Measurements from ENCODE around the gene ADI1. TPM values are rescaled to one million over a fixed set of nuclear protein-coding genes. Genes with fewer than 3 reads are reported as not detected.

ADI1 gene
- polyA plus RNA-seq, 1 donor, result 57.2 TPM

- H3K9me3 ChIP-seq (ENCODE audit: control insufficient read depth, low read depth, low read length), result no peaks in the 10 kb centered on the region
- no peak overlapping the region for H3K27ac ChIP-seq (ENCODE audit: low read length)
- peaks cover 83% of the 10 kb centered on the region for H3K36me3 ChIP-seq (ENCODE audit: control insufficient read depth, insufficient read depth, low read length)
- H3K27me3 ChIP-seq (ENCODE audit: control insufficient read depth, insufficient read depth, low read length), result no peaks in the 10 kb centered on the region
- 80% methylated on average over 1 of the region's 17 CpGs for WGBS (ENCODE audit: insufficient coverage, low lambda C conversion rate)
- H3K4me3 ChIP-seq (ENCODE audit: low read length), result no peak overlapping the region
- no peaks in the 10 kb centered on the region for H3K4me1 ChIP-seq (ENCODE audit: control insufficient read depth, insufficient read depth, low read length)
- no peak for DNase-seq
Observed at GRCh38 chr2:3470856-3471737, 48.2 kb downstream of the ADI1 start.

- Histone ChIP-seq H3K36me3 (ENCODE audit: control insufficient read depth, insufficient read depth, low read length) (peaks cover 84% of the 10 kb centered on the region), H3K4me1 (ENCODE audit: control insufficient read depth, insufficient read depth, low read length) (no peaks in the 10 kb centered on the region), H3K27me3 (ENCODE audit: control insufficient read depth, insufficient read depth, low read length) (no peaks in the 10 kb centered on the region), H3K27ac (ENCODE audit: low read length) (no peak overlapping the region), H3K4me3 (ENCODE audit: low read length) (no peak overlapping the region), H3K9me3 (ENCODE audit: control insufficient read depth, low read depth, low read length) (no peaks in the 10 kb centered on the region)
- no CpG with 5 or more reads among the region's 17 CpGs for WGBS (ENCODE audit: insufficient coverage, low lambda C conversion rate)
- DNase-seq, result no peak
Observed at GRCh38 chr2:3470166-3470651, 49.1 kb downstream of the ADI1 start.

DNA sequence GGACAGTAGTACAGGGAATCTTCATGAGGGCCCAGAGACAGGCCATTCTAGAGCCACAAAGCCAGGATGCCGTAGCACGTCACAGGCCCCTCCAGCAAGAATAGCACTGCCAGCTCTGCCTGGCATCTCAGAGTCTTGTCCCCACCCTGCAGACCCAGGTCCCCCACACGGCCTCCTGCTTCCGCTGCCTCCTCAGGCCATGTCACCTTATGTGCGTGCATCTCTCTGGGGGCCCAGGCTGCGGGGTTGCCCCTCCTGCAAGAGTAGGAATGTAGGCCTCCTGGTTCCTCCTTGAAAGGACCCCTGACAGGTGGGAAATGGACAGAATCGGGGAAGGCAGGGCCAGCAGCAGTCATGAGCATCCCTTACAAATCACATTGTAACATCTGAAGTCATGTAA lies 49.8 kb downstream of the ADI1 start:
- DNase-seq, result no peak
- Histone ChIP-seq H3K9me3 (ENCODE audit: control insufficient read depth, low read depth, low read length) (no peaks in the 10 kb centered on the region), H3K27ac (ENCODE audit: low read length) (no peak overlapping the region), H3K27me3 (ENCODE audit: control insufficient read depth, insufficient read depth, low read length) (no peaks in the 10 kb centered on the region), H3K4me1 (ENCODE audit: control insufficient read depth, insufficient read depth, low read length) (no peaks in the 10 kb centered on the region), H3K36me3 (ENCODE audit: control insufficient read depth, insufficient read depth, low read length) (peaks cover 84% of the 10 kb centered on the region), H3K4me3 (ENCODE audit: low read length) (no peak overlapping the region)
- WGBS (ENCODE audit: insufficient coverage, low lambda C conversion rate), result no CpG with 5 or more reads among the region's 7 CpGs

GRCh38 chr2:3468296-3468988 lies 50.9 kb downstream of the ADI1 start:
- no peak for DNase-seq
- Histone ChIP-seq H3K4me1 (ENCODE audit: control insufficient read depth, insufficient read depth, low read length) (no peaks in the 10 kb centered on the region), H3K9me3 (ENCODE audit: control insufficient read depth, low read depth, low read length) (no peaks in the 10 kb centered on the region), H3K27me3 (ENCODE audit: control insufficient read depth, insufficient read depth, low read length) (no peaks in the 10 kb centered on the region), H3K27ac (ENCODE audit: low read length) (no peak overlapping the region), H3K36me3 (ENCODE audit: control insufficient read depth, insufficient read depth, low read length) (peaks cover 84% of the 10 kb centered on the region), H3K4me3 (ENCODE audit: low read length) (no peak overlapping the region)
- WGBS (ENCODE audit: insufficient coverage, low lambda C conversion rate), result no CpG with 5 or more reads among the region's 31 CpGs

DNA sequence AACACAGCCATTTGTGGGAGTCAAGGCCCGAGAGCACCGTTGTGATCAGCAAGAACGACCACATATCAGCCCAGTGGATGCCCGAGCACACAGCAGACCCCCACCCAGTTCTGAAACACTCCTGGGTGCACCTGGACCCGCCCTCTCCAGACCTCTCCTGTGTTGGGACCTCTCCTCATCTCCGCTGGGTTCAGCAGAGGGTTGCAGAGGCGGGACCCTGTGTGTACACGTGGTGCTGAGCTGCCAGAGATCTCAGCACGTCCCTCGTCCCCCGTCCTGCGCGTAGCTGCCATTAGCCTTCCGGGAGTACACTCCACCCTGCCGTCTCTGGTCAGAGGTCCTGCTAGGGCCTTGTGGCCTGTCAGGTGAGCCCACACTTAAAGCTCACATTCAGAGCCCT lies 51.7 kb downstream of the ADI1 start:
- H3K4me3 ChIP-seq (ENCODE audit: low read length), result no peak overlapping the region
- no peaks in the 10 kb centered on the region for H3K9me3 ChIP-seq (ENCODE audit: control insufficient read depth, low read depth, low read length)
- no peaks in the 10 kb centered on the region for H3K4me1 ChIP-seq (ENCODE audit: control insufficient read depth, insufficient read depth, low read length)
- WGBS (ENCODE audit: insufficient coverage, low lambda C conversion rate), result no CpG with 5 or more reads among the region's 15 CpGs
- no peak overlapping the region for H3K27ac ChIP-seq (ENCODE audit: low read length)
- H3K27me3 ChIP-seq (ENCODE audit: control insufficient read depth, insufficient read depth, low read length), result no peaks in the 10 kb centered on the region
- no peak for DNase-seq
- H3K36me3 ChIP-seq (ENCODE audit: control insufficient read depth, insufficient read depth, low read length), result peaks cover 87% of the 10 kb centered on the region

GRCh38 chr2:3466966-3467365 lies 52.4 kb downstream of the ADI1 start:
- H3K27me3 ChIP-seq (ENCODE audit: control insufficient read depth, insufficient read depth, low read length), result no peaks in the 10 kb centered on the region
- peaks cover 83% of the 10 kb centered on the region for H3K36me3 ChIP-seq (ENCODE audit: control insufficient read depth, insufficient read depth, low read length)
- no peak overlapping the region for H3K4me3 ChIP-seq (ENCODE audit: low read length)
- no CpG with 5 or more reads among the region's 14 CpGs for WGBS (ENCODE audit: insufficient coverage, low lambda C conversion rate)
- H3K4me1 ChIP-seq (ENCODE audit: control insufficient read depth, insufficient read depth, low read length), result no peaks in the 10 kb centered on the region
- H3K9me3 ChIP-seq (ENCODE audit: control insufficient read depth, low read depth, low read length), result no peaks in the 10 kb centered on the region
- H3K27ac ChIP-seq (ENCODE audit: low read length), result no peak overlapping the region
- DNase-seq, result no peak

DNA sequence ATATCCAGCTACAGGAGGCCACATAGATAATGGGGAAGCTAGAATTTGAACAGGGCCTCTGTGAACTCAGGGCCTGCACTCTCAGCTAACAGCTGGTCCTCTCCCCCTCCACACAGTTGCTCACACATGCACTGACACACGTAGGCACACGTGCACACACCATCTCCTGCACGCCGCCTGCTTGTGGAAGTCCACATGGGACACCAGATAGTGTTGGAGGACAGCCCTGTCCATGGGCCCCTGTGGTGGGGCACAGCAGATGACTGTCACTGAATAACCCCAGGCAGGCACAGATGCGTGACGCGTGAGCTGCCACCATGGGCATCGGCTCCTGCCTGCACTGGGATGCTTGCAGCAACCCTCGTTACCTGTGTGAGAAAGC lies 52.9 kb downstream of the ADI1 start:
- no peak overlapping the region for H3K4me3 ChIP-seq (ENCODE audit: low read length)
- H3K4me1 ChIP-seq (ENCODE audit: control insufficient read depth, insufficient read depth, low read length), result no peaks in the 10 kb centered on the region
- no peak overlapping the region for H3K27ac ChIP-seq (ENCODE audit: low read length)
- no peaks in the 10 kb centered on the region for H3K9me3 ChIP-seq (ENCODE audit: control insufficient read depth, low read depth, low read length)
- no peaks in the 10 kb centered on the region for H3K27me3 ChIP-seq (ENCODE audit: control insufficient read depth, insufficient read depth, low read length)
- no peak for DNase-seq
- WGBS (ENCODE audit: insufficient coverage, low lambda C conversion rate), result no CpG with 5 or more reads among the region's 9 CpGs
- H3K36me3 ChIP-seq (ENCODE audit: control insufficient read depth, insufficient read depth, low read length), result peaks cover 78% of the 10 kb centered on the region

DNA sequence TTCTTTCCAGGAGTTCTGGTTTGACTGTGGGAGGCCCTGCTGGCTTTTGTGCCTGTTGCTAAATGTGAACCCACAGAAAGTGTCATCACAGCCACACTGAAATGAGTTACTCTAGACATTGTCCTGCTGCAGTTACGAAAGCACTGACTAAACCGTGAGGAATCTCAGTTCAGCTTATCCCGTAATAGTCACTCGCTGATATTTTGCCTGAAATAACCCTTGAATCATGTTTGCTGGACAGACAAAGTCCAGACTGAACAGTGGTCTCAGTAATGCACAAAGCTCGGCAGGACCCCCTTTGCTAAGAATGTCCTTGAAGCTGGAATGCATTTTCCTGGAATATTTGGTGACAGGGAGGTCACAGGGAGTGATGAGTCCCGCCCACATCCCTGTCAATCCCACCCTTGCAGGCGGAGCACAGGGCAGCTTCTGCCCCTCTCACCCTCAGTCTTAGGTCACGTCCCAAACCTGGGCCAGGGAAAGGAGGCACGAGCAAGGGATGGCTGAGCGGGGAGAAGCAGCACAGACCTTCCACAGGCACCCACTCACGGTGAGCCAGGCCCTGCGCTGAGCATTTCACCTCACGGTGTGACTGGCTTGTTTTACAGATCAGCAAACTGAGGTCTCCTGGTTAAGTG lies 53.4 kb downstream of the ADI1 start:
- no CpG with 5 or more reads among the region's 13 CpGs for WGBS (ENCODE audit: insufficient coverage, low lambda C conversion rate)
- no peak for DNase-seq

GRCh38 chr2:3465328-3465727 lies 54.0 kb downstream of the ADI1 start:
- Histone ChIP-seq H3K27ac (ENCODE audit: low read length) (no peak overlapping the region), H3K4me3 (ENCODE audit: low read length) (no peak overlapping the region), H3K27me3 (ENCODE audit: control insufficient read depth, insufficient read depth, low read length) (no peaks in the 10 kb centered on the region), H3K4me1 (ENCODE audit: control insufficient read depth, insufficient read depth, low read length) (no peaks in the 10 kb centered on the region), H3K36me3 (ENCODE audit: control insufficient read depth, insufficient read depth, low read length) (peaks cover 71% of the 10 kb centered on the region), H3K9me3 (ENCODE audit: control insufficient read depth, low read depth, low read length) (no peaks in the 10 kb centered on the region)
- WGBS (ENCODE audit: insufficient coverage, low lambda C conversion rate), result no CpG with 5 or more reads among the region's 28 CpGs
- no peak for DNase-seq

More for the DNA sequence above, 53.4 kb downstream of the ADI1 start:
- H3K36me3 ChIP-seq (ENCODE audit: control insufficient read depth, insufficient read depth, low read length), result peaks cover 77% of the 10 kb centered on the region
- no peaks in the 10 kb centered on the region for H3K4me1 ChIP-seq (ENCODE audit: control insufficient read depth, insufficient read depth, low read length)
- H3K9me3 ChIP-seq (ENCODE audit: control insufficient read depth, low read depth, low read length), result no peaks in the 10 kb centered on the region
- H3K4me3 ChIP-seq (ENCODE audit: low read length), result no peak overlapping the region
- H3K27me3 ChIP-seq (ENCODE audit: control insufficient read depth, insufficient read depth, low read length), result no peaks in the 10 kb centered on the region
- no peak overlapping the region for H3K27ac ChIP-seq (ENCODE audit: low read length)

- Histone ChIP-seq H3K27me3 (ENCODE audit: control insufficient read depth, insufficient read depth, low read length) (no peaks in the 10 kb centered on the region), H3K4me1 (ENCODE audit: control insufficient read depth, insufficient read depth, low read length) (no peaks in the 10 kb centered on the region), H3K4me3 (ENCODE audit: low read length) (no peak overlapping the region), H3K36me3 (ENCODE audit: control insufficient read depth, insufficient read depth, low read length) (peaks cover 68% of the 10 kb centered on the region), H3K9me3 (ENCODE audit: control insufficient read depth, low read depth, low read length) (no peaks in the 10 kb centered on the region), H3K27ac (ENCODE audit: low read length) (no peak overlapping the region)
- 13% methylated on average over 1 of the region's 21 CpGs for WGBS (ENCODE audit: insufficient coverage, low lambda C conversion rate)
- no peak for DNase-seq
Observed at GRCh38 chr2:3464401-3465005, 54.8 kb downstream of the ADI1 start.
